ENCODE data around the gene DENND2C.
"Not testable (repeated sequence)": the region's sequence is repeated elsewhere in the genome, so short reads cannot be mapped to it uniquely, and the experiment has no call there.

The DENND2C gene

DNA sequence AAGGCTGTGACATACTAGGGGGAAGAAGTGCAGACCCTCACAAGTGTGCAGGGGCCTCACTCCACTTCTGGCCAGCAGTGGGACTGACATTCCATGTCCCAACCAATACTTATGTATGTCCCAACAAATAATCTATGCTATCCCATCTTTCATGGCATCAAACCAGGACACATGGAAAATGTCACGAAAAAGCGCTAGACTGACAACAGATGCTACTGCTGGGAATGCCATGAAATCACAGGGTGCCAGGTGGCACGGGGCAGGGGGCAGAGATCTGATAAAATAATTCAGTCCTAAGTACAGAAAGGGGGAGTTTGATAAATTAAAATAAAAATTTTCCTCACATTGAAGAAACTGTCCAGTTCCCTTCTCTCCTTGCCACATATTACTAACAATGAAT lies 60.8 kb downstream of the DENND2C start:
- no peak for DNase-seq (ENCODE audit: low spot score)

DNA sequence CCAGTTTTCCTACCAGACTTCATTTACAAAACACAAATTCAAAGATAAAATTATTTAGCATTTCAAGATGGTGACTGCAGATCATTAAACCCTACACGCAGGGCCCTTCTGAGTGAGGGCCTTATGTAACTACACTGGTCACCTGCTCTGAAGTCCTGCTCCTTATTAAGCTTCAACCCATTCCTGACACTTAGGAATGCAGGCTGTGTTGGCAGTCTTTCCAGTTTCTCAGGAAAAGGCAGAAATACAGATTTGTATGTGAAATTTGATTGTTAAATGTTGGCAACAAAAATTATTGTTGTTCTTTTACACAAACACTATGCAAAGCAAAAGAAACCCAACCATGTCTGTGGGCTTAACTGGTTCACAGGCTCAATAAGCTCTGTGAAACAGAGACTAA lies 62.6 kb downstream of the DENND2C start:
- no peak for DNase-seq (ENCODE audit: low spot score)

DNA sequence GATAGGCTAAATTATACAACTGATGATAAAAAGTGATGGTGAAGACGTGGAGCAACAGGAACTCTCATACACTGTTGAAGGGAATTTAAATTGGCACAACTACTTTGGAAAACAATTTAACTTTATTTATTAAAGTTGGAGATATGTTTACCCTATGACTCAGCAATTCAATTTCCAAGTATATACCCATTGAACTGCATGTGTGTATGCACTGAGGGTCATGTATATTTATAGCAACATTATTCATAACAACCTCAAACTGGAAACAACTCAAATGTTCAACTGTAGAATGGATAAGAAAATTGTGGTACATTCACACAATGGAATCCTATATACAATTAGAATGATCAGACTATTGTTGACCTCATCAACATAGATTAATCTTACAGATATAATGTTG lies 71.9 kb downstream of the DENND2C start:
- no peak for DNase-seq (ENCODE audit: low spot score)

DNA sequence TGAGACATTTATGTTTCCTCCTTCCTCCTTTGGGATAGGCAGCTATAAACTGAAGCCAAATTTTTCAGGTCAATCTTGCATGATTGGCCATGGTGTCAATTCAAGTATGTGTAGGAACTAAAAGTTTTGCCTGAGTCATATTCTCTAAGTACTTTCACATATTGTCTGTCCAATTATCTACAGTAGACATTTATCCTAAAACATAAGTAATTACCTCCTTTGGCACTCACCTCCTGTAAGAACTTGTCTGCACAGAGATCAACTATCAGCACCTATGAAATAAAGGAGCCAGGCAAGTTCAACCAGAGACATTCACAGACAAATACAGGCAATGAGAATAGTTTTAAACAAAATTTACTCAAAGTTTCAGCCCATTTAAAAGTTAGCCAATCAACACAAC lies 74.2 kb downstream of the DENND2C start:
- DNase-seq (ENCODE audit: low spot score) = no peak

DNA sequence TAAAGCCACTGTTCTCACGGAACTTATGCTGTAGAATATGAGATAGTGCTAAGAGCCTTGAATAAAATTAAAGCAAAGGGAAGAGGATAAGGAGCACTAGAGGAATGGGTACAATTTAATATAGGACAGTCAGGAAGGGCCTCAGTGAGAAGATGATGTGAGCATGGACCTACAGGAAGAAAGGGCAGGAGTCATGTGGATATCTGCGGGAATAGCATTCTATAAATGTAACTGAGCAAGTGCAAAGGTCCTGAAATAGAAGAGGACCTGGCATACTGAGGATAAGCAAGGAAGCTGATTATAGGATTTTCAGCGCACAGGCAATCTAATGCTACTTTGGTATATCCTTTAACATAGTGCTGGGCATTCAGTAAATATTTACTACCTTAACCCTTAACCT lies 75.8 kb downstream of the DENND2C start:
- no peak for DNase-seq (ENCODE audit: low spot score)

DNA sequence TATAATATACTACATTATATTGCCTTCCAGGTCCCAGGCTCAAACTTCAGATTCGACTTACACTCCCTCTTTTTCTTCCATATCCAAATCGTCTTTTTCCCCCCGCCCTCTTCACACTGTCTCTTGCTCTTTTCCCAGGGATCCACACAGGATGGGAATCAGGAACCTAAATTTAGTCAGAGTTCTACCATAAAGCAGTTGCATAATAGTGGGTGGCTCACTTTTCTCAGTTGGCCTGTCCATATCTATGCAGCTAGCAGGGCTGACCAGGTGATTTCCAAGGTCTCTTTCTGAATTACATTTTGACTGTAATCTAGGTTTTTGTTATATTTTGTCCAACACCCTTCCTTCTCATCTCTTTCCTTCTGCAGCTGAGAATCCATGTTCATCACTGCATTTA lies 80.7 kb downstream of the DENND2C start:
- no peak for DNase-seq (ENCODE audit: low spot score)

DNA sequence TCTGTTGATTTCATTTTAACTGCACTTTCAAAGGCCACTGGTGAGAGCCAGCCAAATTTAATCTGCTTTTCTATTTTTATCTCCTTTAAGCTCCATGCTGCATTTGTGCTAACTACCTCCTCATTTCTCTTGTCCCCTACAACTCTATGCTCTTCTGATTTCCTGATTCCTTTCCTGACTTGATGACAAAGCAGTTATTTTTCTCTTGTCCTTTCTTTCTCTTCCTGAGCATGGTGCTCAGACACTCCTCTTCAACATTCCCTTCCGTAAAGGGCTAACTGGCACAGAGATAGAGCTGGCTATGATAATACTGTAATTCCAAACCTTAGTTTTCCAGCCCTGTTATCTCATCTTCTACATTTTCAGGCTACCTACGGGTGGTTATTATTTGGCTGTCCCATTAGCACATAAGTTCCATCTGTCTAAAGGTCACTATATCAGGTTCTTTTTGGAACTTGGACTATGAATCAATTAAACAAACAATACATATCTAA lies 81.6 kb downstream of the DENND2C start:
- DNase-seq (ENCODE audit: low spot score) = no peak

DNA sequence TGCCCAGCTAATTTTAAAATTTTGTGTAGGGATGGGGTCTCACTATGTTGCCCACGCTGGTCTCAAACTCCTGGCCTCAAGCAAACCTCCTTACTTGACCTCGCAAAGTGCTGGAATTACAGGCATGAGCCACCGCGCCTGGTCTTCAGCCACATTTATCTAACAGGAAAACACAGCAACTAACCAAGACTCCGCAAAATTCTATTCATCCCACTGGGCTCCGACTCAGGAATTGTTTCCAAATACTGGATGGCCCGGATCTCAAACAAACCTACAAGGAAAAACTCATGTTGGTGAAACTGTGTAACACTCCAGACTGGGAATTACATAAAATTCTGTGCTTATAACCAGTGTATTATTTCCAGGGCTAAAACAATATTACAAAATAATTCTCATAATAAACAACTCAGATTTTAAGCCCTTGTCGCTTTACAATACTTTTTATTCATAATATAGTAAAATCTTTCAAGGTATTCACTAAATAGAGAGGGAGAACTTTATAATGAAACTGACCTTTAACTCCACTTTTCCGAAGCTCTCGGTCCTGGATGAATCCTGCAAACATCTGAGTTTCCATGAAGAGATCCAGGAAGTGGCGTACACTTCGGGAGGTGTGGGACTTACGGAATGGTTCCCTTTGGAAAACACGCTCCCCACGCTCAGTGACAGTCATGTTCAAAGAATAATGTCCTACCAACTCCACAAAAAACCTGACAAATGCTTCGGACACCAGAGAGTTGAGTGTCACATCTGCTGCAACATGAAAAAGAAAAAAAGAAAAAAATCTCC lies 82.5 kb downstream of the DENND2C start:
- DNase-seq (ENCODE audit: low spot score) = no peak

DNA sequence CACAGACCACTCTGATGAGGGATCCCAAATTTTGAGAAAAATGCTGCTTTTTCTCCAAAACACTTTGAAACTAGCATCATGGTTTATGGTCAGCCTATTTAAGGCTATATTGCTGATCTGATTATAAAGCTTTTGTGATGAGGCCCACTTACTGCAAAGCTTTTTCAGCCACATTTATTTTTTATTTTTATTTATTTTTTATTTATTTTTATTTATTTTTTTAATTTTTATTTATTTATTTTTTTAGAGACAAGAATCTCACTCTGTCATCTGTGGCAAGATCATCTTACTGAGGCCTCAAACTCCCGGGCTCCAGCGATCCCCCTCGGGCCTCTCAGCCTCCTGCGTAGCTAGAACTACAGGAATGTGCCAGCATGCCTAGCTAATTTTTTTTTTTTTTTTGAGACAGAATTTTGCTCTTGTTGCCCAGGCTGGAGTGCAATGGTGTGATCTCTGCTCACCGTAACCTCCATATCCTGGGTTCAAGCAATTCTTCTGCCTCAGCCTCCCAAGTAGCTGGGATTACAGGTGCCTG lies 83.3 kb downstream of the DENND2C start:
- DNase-seq (ENCODE audit: low spot score) = no peak

DNA sequence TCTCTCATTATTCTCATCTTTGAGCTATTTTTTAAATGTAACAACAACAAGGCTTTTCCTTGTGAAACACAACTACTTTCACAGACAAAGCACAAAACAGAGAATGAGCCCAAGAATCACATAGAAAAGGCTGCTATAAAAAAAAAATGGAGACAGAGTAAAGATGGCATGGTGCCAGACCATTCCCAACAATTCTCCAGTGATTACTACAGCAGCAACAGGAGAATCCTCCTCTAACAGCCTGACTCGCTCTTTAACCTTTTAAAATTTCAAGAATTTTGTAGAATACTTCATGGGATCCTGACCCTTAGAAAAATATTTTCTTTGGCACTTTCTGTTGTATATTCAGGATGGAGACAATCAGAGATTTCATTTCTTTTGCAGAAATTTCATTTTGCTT lies 84.6 kb downstream of the DENND2C start:
- no peak for DNase-seq (ENCODE audit: low spot score)

DNA sequence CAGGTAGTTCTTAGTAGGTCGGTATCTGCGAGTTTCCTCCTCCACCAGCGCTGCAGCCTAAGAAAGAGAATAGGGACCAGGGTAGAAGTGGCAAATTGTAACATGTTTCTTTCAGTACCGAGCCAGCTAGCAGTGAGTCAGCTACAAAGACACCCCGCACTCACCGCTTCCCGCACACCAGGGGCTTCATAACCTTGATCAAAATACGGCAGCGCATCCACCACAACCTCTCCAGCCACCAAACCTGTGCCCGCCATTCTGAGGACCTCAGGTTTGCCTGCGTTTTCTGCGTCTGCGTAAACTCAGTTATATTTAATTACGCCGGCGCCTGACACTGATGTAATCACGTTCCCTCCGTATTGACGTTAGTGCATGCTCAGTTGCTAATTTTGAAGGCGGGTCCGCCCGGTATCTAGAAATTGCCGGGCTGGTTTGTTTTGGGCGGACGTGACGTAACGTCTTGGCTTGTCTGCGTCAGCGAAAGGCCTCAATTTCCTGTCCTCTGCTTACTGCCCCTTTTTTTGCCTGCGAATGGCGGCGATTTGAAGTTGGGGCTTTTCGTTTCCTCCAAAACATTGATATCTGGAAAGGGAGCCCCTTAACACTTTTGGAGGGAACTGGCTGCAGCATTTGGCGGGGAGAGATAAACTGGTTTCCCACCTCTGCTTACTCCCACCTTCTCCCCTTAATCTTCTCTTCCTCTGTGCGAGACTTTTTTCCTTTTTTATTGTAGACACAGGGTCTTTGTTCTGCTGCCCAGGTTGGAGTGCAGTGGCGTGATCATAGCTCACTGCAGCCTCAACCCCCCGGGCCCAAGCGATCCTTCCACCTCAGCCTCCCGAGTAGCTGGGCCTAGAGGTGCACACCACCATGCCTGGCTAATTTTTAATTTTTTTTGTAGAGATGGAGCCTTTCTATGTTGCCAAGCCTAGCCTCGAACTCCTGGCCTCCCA lies 88.2 kb downstream of the DENND2C start, which contains the start of gene BCAS2:
Gene BCAS2 (minus strand): TSS at position 281 of the 953 bp plus-strand sequence. CDS start 24 bp downstream, at position 257.
- DNase-seq (ENCODE audit: low spot score) = peak; percentile 99

DNA sequence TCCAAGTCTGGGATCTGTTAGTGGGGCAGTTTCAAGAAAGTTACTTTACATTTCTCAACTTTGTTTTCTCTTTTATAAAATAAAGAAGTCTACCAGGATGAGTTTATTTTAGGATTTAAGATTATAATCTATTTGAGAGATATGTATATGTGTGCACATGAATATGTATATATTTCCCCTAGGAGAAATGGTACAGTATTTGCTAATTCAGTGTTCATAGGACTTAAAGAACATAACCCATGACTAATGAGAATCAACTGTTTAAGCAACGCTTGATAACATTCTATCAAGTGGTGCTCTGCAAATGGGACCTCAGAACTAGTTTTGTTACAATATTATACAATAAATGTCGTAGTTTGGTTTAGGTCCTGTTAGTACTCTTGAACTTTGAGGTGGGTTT lies 95.5 kb downstream of the DENND2C start:
- no peak for DNase-seq (ENCODE audit: low spot score)

DNA sequence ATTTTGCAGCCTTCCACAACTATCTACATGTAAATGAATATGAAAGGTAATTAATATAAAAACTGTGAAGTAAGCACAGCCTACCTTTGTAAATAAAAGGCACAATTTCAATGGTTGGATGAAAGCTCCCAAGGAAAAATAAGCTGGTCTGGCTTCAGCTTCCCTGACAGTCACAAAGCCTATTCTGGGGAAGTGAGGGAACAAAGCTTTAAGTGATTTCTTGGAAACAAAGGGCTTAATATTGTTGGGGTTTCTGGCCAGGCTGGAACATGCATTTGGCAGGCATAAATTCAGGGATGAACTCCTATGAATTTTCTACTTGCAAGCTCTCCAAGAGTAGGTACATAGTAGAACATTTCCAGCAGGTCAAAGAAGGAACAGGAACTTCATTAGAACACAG lies 105.7 kb downstream of the DENND2C start:
- DNase-seq (ENCODE audit: low spot score) = peak; percentile 90

DNA sequence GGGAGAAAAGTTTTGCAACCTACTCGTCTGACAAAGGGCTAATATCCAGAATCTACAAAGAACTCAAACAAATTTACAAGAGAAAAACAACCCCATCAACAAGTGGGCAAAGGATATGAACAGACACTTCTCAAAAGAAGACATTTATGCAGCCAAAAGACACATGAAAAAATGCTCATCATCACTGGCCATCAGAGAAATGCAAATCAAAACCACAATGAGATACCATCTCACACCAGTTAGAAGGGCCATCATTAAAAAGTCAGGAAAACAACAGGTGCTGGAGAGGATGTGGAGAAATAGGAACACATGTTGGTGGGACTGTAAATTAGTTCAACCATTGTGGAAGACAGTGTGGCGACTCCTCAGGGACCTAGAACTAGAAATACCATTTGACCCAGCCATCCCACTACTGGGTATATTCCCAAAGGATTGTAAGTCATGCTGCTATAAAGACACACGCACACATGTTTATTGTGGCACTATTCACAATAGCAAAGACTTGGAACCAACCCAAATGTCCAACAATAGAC lies 106.8 kb downstream of the DENND2C start:
- not testable (repeated sequence) for DNase-seq (ENCODE audit: low spot score)

DNA sequence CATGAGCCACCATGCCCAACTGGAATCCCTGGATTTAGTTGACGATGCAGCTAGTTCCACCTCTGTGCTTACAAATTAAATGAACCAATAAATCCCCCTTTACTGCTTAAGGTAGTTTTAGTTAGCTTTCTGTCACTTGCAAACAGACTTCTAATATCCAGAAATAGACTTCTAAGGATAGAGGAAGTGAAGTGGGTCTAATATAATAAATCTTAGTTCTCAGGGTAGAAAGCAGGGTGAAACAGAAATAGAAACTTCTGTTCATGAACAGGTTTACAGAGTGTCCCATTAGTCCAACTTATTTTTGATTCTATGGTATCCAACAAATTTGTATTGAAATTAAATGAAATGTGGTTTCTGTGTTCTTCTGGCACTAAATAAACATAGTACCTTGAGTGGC lies 108.5 kb downstream of the DENND2C start:
- DNase-seq (ENCODE audit: low spot score) = no peak

DNA sequence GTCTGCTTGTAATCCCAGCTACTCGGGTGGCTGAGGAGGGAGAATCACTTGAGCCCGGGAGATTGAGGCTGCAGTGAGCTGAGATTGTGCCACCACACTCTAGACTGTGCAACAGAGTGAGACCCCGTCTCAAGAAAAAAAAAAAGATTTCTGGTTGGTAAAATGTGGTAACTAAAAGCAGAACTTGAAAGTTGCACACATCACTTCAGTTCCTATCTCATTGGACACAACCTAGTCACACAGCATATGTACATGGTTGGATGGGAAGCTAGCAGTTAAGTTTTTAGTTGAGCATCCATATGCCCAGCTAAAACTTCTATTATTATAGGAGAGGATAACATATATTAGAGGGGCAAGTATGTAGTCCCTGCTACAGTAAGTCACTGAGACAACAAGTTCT lies 110.5 kb downstream of the DENND2C start:
- no peak for DNase-seq (ENCODE audit: low spot score)

DNA sequence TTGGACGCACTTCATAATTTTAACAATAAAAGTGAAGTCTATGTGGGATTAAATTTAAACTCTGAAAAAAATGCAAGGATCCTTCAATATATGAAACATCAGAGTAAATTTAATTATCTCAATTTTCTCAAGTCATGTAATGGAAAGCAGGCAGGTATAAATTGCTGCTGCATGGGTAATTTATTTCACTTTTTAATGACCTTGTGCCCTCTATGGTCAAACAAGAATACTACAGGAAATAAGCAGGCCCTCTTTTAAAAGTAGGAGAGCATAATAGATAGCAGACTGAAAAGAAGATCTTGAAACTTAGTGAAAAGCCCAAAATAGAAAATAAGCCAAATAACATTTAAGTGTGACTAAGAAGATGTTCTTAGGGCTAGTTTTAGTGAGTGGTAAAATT lies 111.3 kb downstream of the DENND2C start:
- DNase-seq (ENCODE audit: low spot score) = peak; percentile 31

DNA sequence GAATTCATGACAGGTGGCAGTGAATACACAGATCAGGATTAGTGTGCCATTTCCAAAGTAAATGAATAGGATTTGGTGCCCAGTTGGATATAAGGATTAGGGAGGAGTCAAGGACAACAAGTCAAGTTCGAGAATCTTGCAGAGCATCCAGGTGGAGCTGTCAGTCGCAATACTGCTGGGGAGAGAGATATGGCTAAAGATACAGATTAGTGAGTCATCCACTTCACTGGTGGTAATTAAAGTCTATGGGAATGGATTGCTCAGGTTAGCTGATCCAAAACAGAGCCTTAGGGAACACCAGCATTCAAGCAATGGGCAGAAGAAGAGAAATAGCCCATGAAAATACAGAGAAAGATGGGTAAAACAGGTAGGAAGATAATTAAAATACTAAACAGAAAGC lies 115.3 kb downstream of the DENND2C start:
- no peak for DNase-seq (ENCODE audit: low spot score)

DNA sequence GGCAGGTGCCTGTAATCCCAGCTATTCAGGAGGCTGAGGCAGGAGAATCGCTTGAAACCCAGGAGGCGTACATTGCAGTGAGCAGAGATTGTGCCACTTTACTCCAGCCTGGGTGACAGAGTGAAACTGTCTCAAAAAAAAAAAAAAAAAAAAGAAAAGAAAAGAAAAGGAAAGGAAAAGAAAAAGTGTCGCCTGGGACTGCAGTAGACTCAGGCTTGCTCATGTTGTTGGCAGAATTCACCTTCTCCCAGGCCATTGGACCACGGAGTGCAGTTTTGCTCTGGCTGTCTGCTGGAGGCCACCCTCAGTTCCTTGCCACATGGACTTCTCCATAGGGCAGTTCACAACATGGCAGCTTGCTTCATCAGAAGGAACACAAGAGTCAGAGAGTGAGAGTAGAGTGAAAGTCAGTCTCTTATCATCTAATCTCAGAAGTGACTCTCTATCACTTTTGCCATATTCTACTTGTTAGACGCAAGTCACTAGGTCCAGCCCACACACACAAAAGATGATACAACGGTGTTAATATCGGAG lies 117.7 kb downstream of the DENND2C start:
- no peak for DNase-seq (ENCODE audit: low spot score)

DNA sequence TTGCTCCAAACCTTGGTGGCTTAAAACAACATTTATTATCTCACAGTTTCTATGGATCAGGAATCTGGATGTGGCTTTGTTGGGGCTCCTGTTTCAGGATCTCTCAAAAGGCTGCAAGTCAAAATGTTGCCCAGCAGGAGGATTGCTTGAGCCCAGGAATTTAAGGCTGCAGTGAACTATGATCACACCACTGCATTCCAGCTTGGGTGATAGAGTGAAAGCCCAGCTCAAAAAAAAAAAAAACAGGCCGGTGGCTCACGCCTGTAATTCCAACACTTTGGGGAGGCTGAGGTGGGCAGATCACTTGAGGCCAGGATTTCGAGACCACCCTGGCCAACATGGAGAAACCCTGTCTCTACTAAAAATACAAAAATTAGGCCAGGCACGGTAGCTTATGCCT lies 118.4 kb downstream of the DENND2C start:
- DNase-seq (ENCODE audit: low spot score) = no peak

DNA sequence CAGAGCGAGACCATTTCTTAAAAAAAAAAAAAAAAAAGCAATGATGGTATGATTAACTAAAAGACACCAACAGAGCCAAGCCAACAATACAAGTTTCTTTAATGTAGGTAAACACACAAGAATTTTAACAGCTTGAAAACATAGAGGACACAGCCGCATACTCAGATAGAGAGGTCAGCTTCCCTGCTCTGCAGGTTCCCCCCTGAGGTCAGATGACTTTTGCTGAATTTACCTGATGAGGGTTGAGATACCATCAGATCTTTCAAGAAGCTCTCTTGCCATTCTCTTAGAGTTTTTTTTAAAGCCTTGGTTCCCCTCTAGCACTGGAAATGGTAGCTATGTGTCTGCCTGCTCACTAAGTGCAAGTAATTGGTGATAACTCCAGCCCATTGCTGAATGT lies 119.5 kb downstream of the DENND2C start:
- DNase-seq (ENCODE audit: low spot score) = no peak

DNA sequence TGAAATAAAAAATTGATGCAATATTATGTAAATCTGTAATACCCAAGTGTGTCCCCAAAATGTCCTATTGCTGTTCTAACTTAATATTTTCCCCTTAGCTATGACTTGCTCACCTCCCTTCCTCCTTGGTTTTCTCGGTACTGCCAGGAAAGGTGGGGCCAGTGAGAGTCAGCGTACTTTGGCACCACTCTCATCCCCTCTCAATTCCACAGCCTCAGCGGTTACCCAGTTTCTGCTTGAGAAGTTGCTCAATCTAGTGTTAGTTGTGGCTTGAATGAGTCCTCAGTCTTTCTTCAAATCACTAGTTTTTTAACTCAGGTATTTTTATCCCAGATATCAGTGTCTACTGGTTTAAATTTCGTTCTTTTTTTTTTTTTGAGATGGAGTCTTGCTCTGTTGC lies 120.7 kb downstream of the DENND2C start:
- no peak for DNase-seq (ENCODE audit: low spot score)
